HG03097 (cell line): ENCODE measurements around the gene LURAP1L.

ENCODE experiments used
- ATAC-seq: cut with Tn5 transposase; IDR thresholded peaks from one replicate; pipeline ENCODE4 v1.9.1; 2021; ENCODE audit not compliant: unreplicated experiment, low FRiP score

LURAP1L gene

GRCh38 chr9:12775679-12776512 is 1.1 kb downstream of the LURAP1L start:
- ATAC-seq, result peak; percentile 84

GRCh38 chr9:12776513-12777055 is 1.8 kb downstream of the LURAP1L start:
- no peak for ATAC-seq

- no peak for ATAC-seq
Observed at GRCh38 chr9:12777121-12778022, 2.6 kb downstream of the LURAP1L start.

- no peak for ATAC-seq
Observed at GRCh38 chr9:12778389-12778788, 3.6 kb downstream of the LURAP1L start.

- ATAC-seq, result no peak
Observed at GRCh38 chr9:12781226-12781733, 6.5 kb downstream of the LURAP1L start.

GRCh38 chr9:12783767-12784460 is 9.1 kb downstream of the LURAP1L start:
- no peak for ATAC-seq

- ATAC-seq, result no peak
Observed at GRCh38 chr9:12784461-12785259, 9.8 kb downstream of the LURAP1L start.

GRCh38 chr9:12785260-12785770 is 10.5 kb downstream of the LURAP1L start:
- no peak for ATAC-seq

GRCh38 chr9:12785941-12786340 is 11.1 kb downstream of the LURAP1L start:
- ATAC-seq, result no peak

GRCh38 chr9:12790001-12790400 is 15.2 kb downstream of the LURAP1L start:
- no peak for ATAC-seq

- ATAC-seq, result no peak
Observed at GRCh38 chr9:12790883-12791282, 16.1 kb downstream of the LURAP1L start.

- no peak for ATAC-seq
Observed at GRCh38 chr9:12794101-12794799, 19.4 kb downstream of the LURAP1L start.

GRCh38 chr9:12796601-12797000 is 21.8 kb downstream of the LURAP1L start:
- ATAC-seq, result no peak

GRCh38 chr9:12797037-12797436 is 22.2 kb downstream of the LURAP1L start:
- no peak for ATAC-seq

- ATAC-seq, result no peak
Observed at GRCh38 chr9:12798066-12798770, 23.4 kb downstream of the LURAP1L start.

- no peak for ATAC-seq
Observed at GRCh38 chr9:12801187-12801586, 26.4 kb downstream of the LURAP1L start.

- no peak for ATAC-seq
Observed at GRCh38 chr9:12801663-12802062, 26.8 kb downstream of the LURAP1L start.

GRCh38 chr9:12802093-12802492 is 27.3 kb downstream of the LURAP1L start:
- no peak for ATAC-seq
